NB4 (cell line): Measurements from ENCODE around the gene C10orf71.

Source experiments
- DNase-seq: peaks from one replicate; pipeline ENCODE4 v3.0.0; 2010; ENCODE audit warnings: low read depth
- H3K4me3 ChIP-seq: one replicate; pipeline ENCODE4 v1.5.1; 2011; ENCODE audit warnings: mild to moderate bottlenecking, low read depth, low read length, moderate library complexity
- MYC ChIP-seq: IDR thresholded peaks from 2 replicates; pipeline ENCODE4 v1.6.1; 2011; ENCODE audit warnings: low read depth, low read length
- POLR2A ChIP-seq: IDR thresholded peaks from 2 replicates; pipeline ENCODE4 v1.6.1; 2011; ENCODE audit warnings: mild to moderate bottlenecking; ENCODE audit not compliant: insufficient read length; ENCODE audit errors: extremely low read depth
- TF ChIP-seq, protein P1 (sequence below): IDR thresholded peaks from 2 replicates; pipeline ENCODE4 v1.6.1; 2011; ENCODE audit warnings: low read depth, low read length
- TF ChIP-seq, protein P2 (sequence below): IDR thresholded peaks from one replicate; pipeline ENCODE4 v1.5.1; 2012; ENCODE audit warnings: low read depth, low read length

C10orf71 gene

DNA sequence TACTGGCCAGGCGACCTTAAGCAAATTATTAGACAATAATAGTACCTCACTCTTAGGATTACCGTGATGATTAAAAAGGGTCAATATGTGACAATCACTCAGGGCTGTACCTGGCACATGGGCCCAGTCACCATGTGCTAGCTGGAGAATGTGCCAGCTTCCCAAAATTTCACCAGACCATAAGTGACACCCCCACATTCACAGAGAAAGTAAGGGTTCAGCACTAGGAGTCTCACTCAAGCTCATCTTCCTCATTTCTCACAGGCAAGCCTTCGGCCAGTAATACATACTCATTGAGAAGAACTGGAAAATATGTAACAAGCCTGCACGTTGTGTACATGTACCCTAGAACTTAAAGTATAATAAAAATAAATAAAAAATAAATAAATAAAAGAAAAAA is 22.4 kb upstream of the C10orf71 start:
- no peak for TF ChIP-seq MYC
- no peak for TF ChIP-seq POLR2A
- TF ChIP-seq, protein P1, sequence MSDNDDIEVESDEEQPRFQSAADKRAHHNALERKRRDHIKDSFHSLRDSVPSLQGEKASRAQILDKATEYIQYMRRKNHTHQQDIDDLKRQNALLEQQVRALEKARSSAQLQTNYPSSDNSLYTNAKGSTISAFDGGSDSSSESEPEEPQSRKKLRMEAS: no peak
- TF ChIP-seq, protein P2, sequence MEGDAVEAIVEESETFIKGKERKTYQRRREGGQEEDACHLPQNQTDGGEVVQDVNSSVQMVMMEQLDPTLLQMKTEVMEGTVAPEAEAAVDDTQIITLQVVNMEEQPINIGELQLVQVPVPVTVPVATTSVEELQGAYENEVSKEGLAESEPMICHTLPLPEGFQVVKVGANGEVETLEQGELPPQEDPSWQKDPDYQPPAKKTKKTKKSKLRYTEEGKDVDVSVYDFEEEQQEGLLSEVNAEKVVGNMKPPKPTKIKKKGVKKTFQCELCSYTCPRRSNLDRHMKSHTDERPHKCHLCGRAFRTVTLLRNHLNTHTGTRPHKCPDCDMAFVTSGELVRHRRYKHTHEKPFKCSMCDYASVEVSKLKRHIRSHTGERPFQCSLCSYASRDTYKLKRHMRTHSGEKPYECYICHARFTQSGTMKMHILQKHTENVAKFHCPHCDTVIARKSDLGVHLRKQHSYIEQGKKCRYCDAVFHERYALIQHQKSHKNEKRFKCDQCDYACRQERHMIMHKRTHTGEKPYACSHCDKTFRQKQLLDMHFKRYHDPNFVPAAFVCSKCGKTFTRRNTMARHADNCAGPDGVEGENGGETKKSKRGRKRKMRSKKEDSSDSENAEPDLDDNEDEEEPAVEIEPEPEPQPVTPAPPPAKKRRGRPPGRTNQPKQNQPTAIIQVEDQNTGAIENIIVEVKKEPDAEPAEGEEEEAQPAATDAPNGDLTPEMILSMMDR: no peak
- H3K4me3 ChIP-seq: no peak overlapping the region
- DNase-seq: no peak

DNA sequence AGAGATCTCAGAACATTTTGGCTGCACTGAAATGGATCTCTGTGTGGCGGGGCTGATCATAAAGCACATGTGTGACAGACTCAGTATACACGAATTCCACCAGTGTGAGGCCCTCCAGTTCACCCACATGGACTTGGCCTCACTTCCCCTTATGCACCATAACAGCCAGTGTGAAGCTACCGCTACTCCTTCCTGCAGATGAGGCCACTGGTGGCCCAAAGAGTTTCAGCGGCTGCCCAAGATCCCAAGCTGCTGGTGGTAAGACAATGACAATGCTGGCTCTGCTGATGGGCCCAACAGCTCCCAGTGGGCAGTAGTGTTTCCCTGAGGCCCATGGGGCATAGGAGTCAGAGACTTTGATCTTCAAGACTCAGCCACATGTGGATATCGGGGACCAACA is 21.0 kb upstream of the C10orf71 start:
- H3K4me3 ChIP-seq: no peak overlapping the region
- TF ChIP-seq MYC (0 out of 2 replicates have a peak, but pooled peaks have one; percentile 13), POLR2A (no peak)
- TF ChIP-seq, protein P2: no peak
- TF ChIP-seq, protein P1: peak; percentile 75
- DNase-seq: peak; percentile 41

- TF ChIP-seq, protein P2: no peak
- TF ChIP-seq, protein P1: no peak
- TF ChIP-seq POLR2A: no peak
- no peak for TF ChIP-seq MYC
- H3K4me3 ChIP-seq: no peak overlapping the region
- DNase-seq: no peak
These were observed 20.4 kb upstream of the C10orf71 start for GRCh38 chr10:49278497-49278981.

DNA sequence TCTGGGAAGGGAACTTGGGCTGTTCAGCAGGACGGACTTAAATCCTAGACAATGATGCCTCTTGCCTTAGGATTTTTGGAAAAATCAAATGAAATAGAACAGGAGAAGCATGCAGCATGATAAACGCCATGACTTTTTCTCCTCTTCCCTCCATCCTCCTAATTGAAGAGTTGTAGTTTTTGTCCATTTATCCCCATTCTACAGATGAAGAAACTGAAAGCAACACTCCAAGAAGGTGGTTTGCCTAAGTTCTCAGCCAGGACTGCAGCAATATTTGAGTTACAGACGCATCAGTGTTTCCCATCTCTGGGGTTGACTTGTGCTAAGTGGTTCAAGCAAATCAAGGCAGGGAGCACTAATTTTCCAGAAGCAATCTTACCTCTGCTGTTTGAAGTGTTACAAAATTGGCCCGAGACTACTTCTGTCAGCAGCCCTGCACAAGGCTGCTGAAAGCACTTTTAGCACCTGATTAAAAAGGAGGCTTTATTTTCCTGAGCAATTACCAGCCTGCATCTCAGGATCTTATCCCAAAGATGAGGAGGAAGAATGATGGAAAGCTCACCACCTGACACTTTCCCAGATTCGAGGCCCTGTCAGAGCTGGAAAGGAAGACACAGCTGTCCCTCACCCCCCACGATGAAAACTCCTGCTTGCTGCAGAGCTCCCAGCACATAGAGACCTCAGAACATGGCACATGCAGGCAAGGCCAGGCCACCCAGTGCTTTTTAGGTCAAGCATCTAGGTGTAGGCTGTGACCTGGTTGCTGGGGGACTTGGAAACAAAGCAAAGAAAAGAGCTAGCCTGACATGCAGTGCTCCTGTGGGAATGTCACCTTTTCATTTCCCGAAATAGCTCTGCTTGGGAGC is 19.7 kb upstream of the C10orf71 start:
- TF ChIP-seq, protein P1: no peak
- TF ChIP-seq MYC (no peak), POLR2A (no peak)
- TF ChIP-seq, protein P2: no peak
- no peak overlapping the region for H3K4me3 ChIP-seq
- DNase-seq: no peak

DNA sequence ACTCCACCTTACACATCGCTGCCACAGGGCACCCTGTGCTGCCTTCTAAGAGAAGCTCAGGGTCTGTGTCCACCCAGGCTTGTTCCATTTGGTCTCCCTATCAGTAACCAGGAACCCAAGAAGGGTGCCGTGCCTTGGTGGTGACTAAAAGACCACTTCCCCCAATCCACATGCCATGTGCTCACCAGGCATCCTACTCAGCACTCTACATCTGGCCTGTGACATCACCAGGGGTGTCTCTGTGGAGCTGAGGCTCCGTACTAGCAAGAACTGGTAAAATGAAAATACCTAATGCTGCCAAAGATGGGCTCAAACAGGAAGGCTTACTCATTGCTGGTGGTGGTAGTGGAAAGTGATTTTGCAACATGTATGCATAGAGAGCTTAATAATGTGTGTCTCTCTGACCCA is 19.0 kb upstream of the C10orf71 start:
- H3K4me3 ChIP-seq: no peak overlapping the region
- TF ChIP-seq, protein P1: peak; percentile 96
- TF ChIP-seq POLR2A (no peak), MYC (peak; percentile 92)
- peak; percentile 76 for DNase-seq

DNA sequence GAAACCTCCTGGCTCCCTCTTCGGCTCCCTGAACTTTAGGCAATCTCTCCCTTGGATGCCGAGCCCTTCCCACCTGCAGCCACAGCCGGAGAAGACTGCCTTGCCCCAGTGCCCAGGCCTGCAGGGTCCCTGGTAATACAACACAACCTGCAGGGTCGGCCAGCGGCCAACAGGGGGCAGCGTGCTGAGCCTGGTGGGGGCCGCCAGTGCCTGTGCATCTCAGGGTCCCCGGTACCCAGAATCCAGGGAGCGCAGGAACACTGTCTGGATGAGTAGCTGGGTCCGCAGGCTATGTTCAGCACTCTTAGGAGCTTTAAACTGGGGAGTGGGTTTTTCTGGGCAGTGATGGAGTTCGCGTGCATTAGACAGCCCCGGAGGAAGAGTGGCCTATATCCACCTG is 17.5 kb upstream of the C10orf71 start:
- H3K4me3 ChIP-seq: no peak overlapping the region
- peak; percentile 12 for DNase-seq
- TF ChIP-seq, protein P2: peak; percentile 46
- no peak for TF ChIP-seq POLR2A
